Astrocyte of the spinal cord (primary cell): Measurements from ENCODE around the gene STPG1.

Experiments
- DNase-seq: peaks from one replicate; pipeline ENCODE4 v3.0.0; 2011; ENCODE audit warnings: low read depth, low spot score
- H3K4me3 ChIP-seq: 2 replicates; pipeline ENCODE4 v1.5.1; 2011; ENCODE audit warnings: low read depth, mild to moderate bottlenecking, low read length, moderate library complexity
- CTCF ChIP-seq: IDR thresholded peaks from 2 replicates; pipeline ENCODE4 v1.5.1; 2012; ENCODE audit warnings: low read depth, mild to moderate bottlenecking, low read length, inconsistent platforms
- in situ Hi-C: cut with HindIII; loops from 2 replicates; pipeline ENCODE4 v1.10.0; 2017; ENCODE audit warnings: low sequenced_read_pairs

The STPG1 gene

GRCh38 chr1:24321126-24321525 is 92.5 kb downstream of the STPG1 start:
- H3K4me3 ChIP-seq = no peak overlapping the region
- DNase-seq = no peak
- in situ Hi-C loops = no loop called here
- no peak for TF ChIP-seq CTCF

GRCh38 chr1:24319962-24320361 is 93.6 kb downstream of the STPG1 start:
- H3K4me3 ChIP-seq = no peak overlapping the region
- no peak for TF ChIP-seq CTCF
- in situ Hi-C loops = no loop called here
- no peak for DNase-seq

- no peak for DNase-seq
- peak within 1 kb of the TSS; percentile 16 for H3K4me3 ChIP-seq
- in situ Hi-C loops = no loop called here
- no peak for TF ChIP-seq CTCF
These were observed 94.2 kb downstream of the STPG1 start, which contains the start of gene GRHL3 for GRCh38 chr1:24319312-24319863. Gene GRHL3, plus strand, starts transcription at chr1:24319357. Its CDS starts 195 bp downstream, at chr1:24319552.

GRCh38 chr1:24318615-24319311 is 94.8 kb downstream of the STPG1 start:
- H3K4me3 ChIP-seq = peak overlapping the region; percentile 16

GRCh38 chr1:24317956-24318614 is 95.5 kb downstream of the STPG1 start:
- no peak for TF ChIP-seq CTCF
- in situ Hi-C loops = no loop called here
- peak; percentile 53 for DNase-seq
- H3K4me3 ChIP-seq = no peak overlapping the region

More at GRCh38 chr1:24318615-24319311, 94.8 kb downstream of the STPG1 start:
- TF ChIP-seq CTCF = no peak
- no peak for DNase-seq
- in situ Hi-C loops = no loop called here

GRCh38 chr1:24317081-24317480 is 96.5 kb downstream of the STPG1 start:
- in situ Hi-C loops = no loop called here

More at GRCh38 chr1:24317081-24317480, 96.5 kb downstream of the STPG1 start:
- no peak for DNase-seq
- H3K4me3 ChIP-seq = no peak overlapping the region
- no peak for TF ChIP-seq CTCF
